T-cell (primary cell): ENCODE data around the gene KCNA10. TPM values are rescaled to one million over a fixed set of nuclear protein-coding genes. Genes with fewer than 3 reads are reported as not detected.

Experiments used
- ATAC-seq, 4 experiments: fragments of 200-7000 bp in 3 of 4; fragments of 150-1000 bp in 1 of 4; cut with Tn5 transposase; replicated peaks in 1 of 4; 1 replicate in 3 of 4; 2 replicates in 1 of 4; pipeline ENCODE4 v1.10.0; 2021; ENCODE audit warnings: moderate library complexity in 3 of 4, mild to moderate bottlenecking in 2 of 4, moderate number of reproducible peaks in 1 of 4
- CTCF ChIA-PET, 2 donors: fragments of 300-600 bp; sonication (Branson Sonifier 250); formaldehyde crosslinking; loops; one replicate each; lab custom pipeline; 2022; ENCODE audit warnings: antibody characterized with exemption in 2 of 2; lab: Charles Lee
- POLR2A ChIA-PET, 2 donors: fragments of 300-600 bp; sonication (Branson Sonifier 250); formaldehyde crosslinking; loops; one replicate each; lab custom pipeline; 2022; ENCODE audit warnings: antibody characterized with exemption in 2 of 2; lab: Charles Lee
- DNase-seq, 35 experiments: peaks; one replicate each; pipeline versions ENCODE4 v3.0.0 to v3.0.0-alpha.2; 2013 to 2023
- H3K27ac ChIP-seq: one replicate; pipeline ENCODE4 v1.5.1; 2013; ENCODE audit warnings: low read length
- H3K27me3 ChIP-seq, 2 experiments: replicated peaks in 1 of 2; 1 replicate in 1 of 2; 2 replicates in 1 of 2; pipeline versions ENCODE4 v1.6.1 to v1.7.0; 2013; ENCODE audit warnings: low read length in 1 of 2, mixed read lengths in 1 of 2; ENCODE audit not compliant: control insufficient read depth in 2 of 2, insufficient read depth in 2 of 2; ENCODE audit errors: extremely low read depth in 1 of 2
- H3K36me3 ChIP-seq, 2 donors: 1 replicate in 1 of 2; 2 replicates in 1 of 2; pipeline versions ENCODE4 v1.6.1 to v1.7.0; 2013; ENCODE audit warnings: low read length in 1 of 2; ENCODE audit not compliant: control insufficient read depth in 2 of 2, insufficient read depth in 1 of 2; ENCODE audit errors: extremely low read depth in 1 of 2
- H3K4me1 ChIP-seq, 2 experiments: 1 replicate in 1 of 2; 2 replicates in 1 of 2; pipeline versions ENCODE4 v1.6.1 to v1.7.0; 2013; ENCODE audit warnings: low read length in 2 of 2, mixed read lengths in 1 of 2; ENCODE audit not compliant: insufficient read depth in 2 of 2, control insufficient read depth in 1 of 2; ENCODE audit errors: extremely low read depth in 1 of 2
- H3K4me3 ChIP-seq, 2 donors: 1 replicate in 1 of 2; 2 replicates in 1 of 2; pipeline versions ENCODE4 v1.5.1 to v1.7.0; 2013; ENCODE audit warnings: mild to moderate bottlenecking in 2 of 2, low read length in 1 of 2, moderate library complexity in 1 of 2; ENCODE audit not compliant: control insufficient read depth in 1 of 2; ENCODE audit errors: extremely low read depth in 1 of 2
- H3K9me3 ChIP-seq: 2 replicates; pipeline ENCODE4 v1.7.0; 2013
- H3K27ac Mint-ChIP-seq, 2 donors: one replicate each; pipeline ENCODE4 v1.8.0; 2020 to 2021; ENCODE audit warnings: mild to moderate bottlenecking in 2 of 2, mixed read lengths in 2 of 2
- H3K27me3 Mint-ChIP-seq, 2 donors: one replicate each; pipeline ENCODE4 v1.8.0; 2021 to 2022; ENCODE audit warnings: mixed read lengths in 2 of 2
- H3K36me3 Mint-ChIP-seq: one replicate; pipeline ENCODE4 v1.8.0; 2021; ENCODE audit warnings: mixed read lengths
- H3K4me1 Mint-ChIP-seq, 3 donors: one replicate each; pipeline ENCODE4 v1.8.0; 2020 to 2022; ENCODE audit warnings: mixed read lengths in 3 of 3, mild to moderate bottlenecking in 1 of 3
- H3K4me3 Mint-ChIP-seq, 3 donors: one replicate each; pipeline ENCODE4 v1.8.0; 2020 to 2022; ENCODE audit warnings: mild to moderate bottlenecking in 3 of 3, mixed read lengths in 3 of 3, moderate library complexity in 3 of 3
- H3K9me3 Mint-ChIP-seq, 3 donors: one replicate each; pipeline ENCODE4 v1.8.0; 2020 to 2022; ENCODE audit warnings: mixed read lengths in 3 of 3
- WGBS: methylation state at CpG from one replicate; pipeline ENCODE4 v1.1.5; 2013; ENCODE audit warnings: missing lambda C conversion rate; ENCODE audit not compliant: insufficient coverage; 5-methylcytosine and 5-hydroxymethylcytosine counted together
- total RNA-seq, 35 experiments: library from RNA in 6 of 35; stranded (reverse) in 6 of 35; fragments of 120-200 nt in 1 of 35; gene quantifications; one replicate each; pipeline versions ENCODE4 v1.2.1 to v1.2.4 and lab custom pipeline; 2013 to 2026

KCNA10 gene
- total RNA-seq, 5 donors from 2014 or later (not counting 1 experiment from before 2014, with no cell fraction given) = not detected

DNA sequence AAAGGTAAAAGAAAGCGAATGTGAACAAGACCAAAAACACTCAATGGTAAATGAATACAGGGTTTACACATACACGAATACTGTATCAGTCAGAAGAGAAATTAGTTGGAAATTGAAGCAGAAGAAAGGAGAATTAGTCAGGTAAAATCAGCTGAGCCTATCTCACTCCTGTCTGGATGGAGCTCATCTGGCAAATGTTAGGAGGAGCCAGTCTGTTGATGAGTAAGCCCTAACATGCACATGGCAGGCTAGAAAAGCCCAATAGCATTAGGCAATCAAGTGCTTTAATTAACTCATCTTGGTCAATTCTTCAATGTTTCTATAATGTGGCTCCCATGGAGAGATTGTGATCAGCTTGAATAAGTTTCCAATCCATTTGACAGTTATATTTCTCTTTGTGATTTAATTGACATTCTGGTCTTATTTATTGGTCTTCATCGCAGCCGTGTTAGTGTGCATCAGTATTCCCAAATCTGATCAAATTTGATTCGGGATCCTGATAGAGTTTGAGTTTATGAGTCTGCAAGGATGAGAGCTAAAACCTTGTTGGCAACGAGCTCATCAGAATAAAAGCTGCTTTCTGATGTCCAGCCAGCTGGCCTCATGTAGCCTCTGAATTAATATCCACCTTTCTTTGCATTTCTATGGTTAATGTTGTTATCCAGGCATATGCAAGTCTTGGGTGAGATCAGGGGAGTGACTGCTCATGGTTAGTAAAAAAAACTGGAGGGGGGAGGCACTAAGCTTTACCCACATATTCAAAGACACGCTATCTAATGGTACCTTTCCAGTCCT is 22.1 kb upstream of the KCNA10 start:
- H3K9me3 Mint-ChIP-seq = no peaks in the 10 kb centered on the region
- Histone ChIP-seq H3K27me3 (peaks cover 0 to 11% of the 10 kb centered on the region in 2 experiments), H3K4me3 (no peak overlapping the region), H3K4me1 (no peaks in the 10 kb centered on the region), H3K27ac (no peak overlapping the region), H3K9me3 (no peaks in the 10 kb centered on the region), H3K36me3 (no peaks in the 10 kb centered on the region)
- no peaks in the 10 kb centered on the region for H3K36me3 Mint-ChIP-seq
- ChIA-PET CTCF (no interaction called here), POLR2A (no interaction called here)
- H3K4me3 Mint-ChIP-seq = no peak overlapping the region
- no peak for ATAC-seq
- H3K4me1 Mint-ChIP-seq = no peaks in the 10 kb centered on the region
- no peak for DNase-seq
- H3K27ac Mint-ChIP-seq = no peak overlapping the region
- peaks cover 3 to 12% of the 10 kb centered on the region in 2 donors for H3K27me3 Mint-ChIP-seq
- 90% methylated on average over 3 of the region's 7 CpGs for WGBS

DNA sequence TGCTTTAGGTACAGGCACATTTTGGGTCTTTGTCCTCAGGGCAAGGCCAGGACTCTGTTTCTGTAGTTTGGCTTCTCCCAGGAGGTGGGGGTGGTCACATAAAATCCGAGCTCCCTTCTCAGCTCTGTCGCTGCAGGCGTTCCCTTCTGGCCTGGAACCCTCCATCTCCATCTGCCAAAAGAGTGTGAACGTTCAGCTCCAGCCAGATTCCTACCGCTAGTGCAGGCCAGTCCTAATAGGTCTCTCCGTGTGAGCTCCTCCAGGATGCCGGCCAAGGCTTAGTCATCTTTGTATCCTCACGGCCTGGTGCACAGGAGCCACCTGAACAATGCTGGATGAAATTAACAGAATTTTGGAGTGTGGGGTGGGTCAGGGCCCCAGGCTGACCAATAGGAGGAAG is 19.9 kb upstream of the KCNA10 start:
- POLR2A ChIA-PET = no interaction called here
- H3K27me3 Mint-ChIP-seq = peaks cover 4 to 8% of the 10 kb centered on the region in 2 donors
- no peaks in the 10 kb centered on the region for H3K4me1 ChIP-seq
- no peaks in the 10 kb centered on the region for H3K4me1 Mint-ChIP-seq
- no peak overlapping the region for H3K27ac Mint-ChIP-seq
- no peaks in the 10 kb centered on the region for H3K9me3 Mint-ChIP-seq
- H3K27ac ChIP-seq = no peak overlapping the region
- H3K36me3 Mint-ChIP-seq = no peaks in the 10 kb centered on the region
- 71% methylated on average over 8 of the region's 8 CpGs for WGBS
- CTCF ChIA-PET = no interaction called here
- no peak for DNase-seq
- ATAC-seq = no peak
- peaks cover 0 to 11% of the 10 kb centered on the region in 2 experiments for H3K27me3 ChIP-seq
- H3K36me3 ChIP-seq = no peaks in the 10 kb centered on the region
- H3K4me3 ChIP-seq = no peak overlapping the region
- no peak overlapping the region for H3K4me3 Mint-ChIP-seq
- H3K9me3 ChIP-seq = no peaks in the 10 kb centered on the region

DNA sequence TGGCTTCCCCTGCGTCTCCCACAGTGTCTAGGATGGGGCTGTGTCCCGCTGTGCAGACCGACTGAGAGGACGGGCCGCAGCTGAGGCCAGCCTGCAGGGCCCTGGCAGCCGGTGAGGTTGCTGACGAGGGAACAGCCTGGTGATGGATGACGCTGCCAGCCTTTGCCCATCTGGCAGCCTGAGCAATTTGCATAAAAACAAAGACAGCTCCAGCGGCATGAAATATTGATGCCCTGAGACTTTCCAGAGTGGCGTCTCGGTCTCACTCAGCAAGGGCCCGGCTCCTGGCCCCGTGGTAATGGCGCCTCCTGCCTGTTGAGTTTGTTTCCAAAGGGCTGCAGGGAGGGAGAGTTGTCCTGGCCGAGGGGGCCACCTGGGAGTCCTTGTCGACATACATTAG is 19.1 kb upstream of the KCNA10 start:
- no peaks in the 10 kb centered on the region for H3K36me3 Mint-ChIP-seq
- no peak for ATAC-seq
- Histone ChIP-seq H3K4me3 (no peak overlapping the region), H3K27ac (no peak overlapping the region), H3K9me3 (no peaks in the 10 kb centered on the region), H3K36me3 (no peaks in the 10 kb centered on the region), H3K4me1 (no peaks in the 10 kb centered on the region), H3K27me3 (peaks cover 0 to 17% of the 10 kb centered on the region in 2 experiments)
- no peaks in the 10 kb centered on the region for H3K4me1 Mint-ChIP-seq
- H3K27me3 Mint-ChIP-seq = peaks cover 4 to 8% of the 10 kb centered on the region in 2 donors
- no peak for DNase-seq
- ChIA-PET POLR2A (no interaction called here), CTCF (no interaction called here)
- no peak overlapping the region for H3K4me3 Mint-ChIP-seq
- H3K27ac Mint-ChIP-seq = no peak overlapping the region
- WGBS = 79% methylated on average over 15 of the region's 16 CpGs
- H3K9me3 Mint-ChIP-seq = no peaks in the 10 kb centered on the region

DNA sequence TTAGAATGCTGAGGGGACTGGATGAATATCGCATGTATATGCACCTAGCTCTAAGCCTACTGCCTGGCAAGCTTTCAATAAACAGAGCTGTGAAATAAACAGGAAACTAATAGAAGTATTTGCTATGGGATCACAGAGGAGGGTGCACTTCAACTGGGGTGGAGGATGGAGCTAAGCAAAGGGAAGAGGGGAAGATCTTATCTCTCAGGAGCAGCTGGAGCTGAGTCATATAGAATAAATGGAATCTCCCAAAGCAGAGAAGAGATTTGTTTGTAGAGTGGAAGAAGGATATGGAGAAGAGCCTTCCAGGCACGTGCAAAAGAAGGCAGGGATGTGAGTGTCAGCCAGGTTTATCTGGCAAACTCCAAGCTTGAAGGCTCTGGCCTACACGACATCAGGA is 17.0 kb upstream of the KCNA10 start:
- H3K4me1 Mint-ChIP-seq = no peaks in the 10 kb centered on the region
- Histone ChIP-seq H3K4me3 (no peak overlapping the region), H3K36me3 (no peaks in the 10 kb centered on the region), H3K27ac (no peak overlapping the region), H3K4me1 (no peaks in the 10 kb centered on the region), H3K27me3 (peaks cover 0 to 26% of the 10 kb centered on the region in 2 experiments), H3K9me3 (no peaks in the 10 kb centered on the region)
- H3K36me3 Mint-ChIP-seq = no peaks in the 10 kb centered on the region
- H3K27me3 Mint-ChIP-seq = peaks cover 10 to 18% of the 10 kb centered on the region in 2 donors
- ChIA-PET CTCF (interaction anchor here in 1 of 2 donors (0.6 kb wide), 1 partner anchor 293 kb away, joined by 3 read pairs; no protein-coding TSS in a partner anchor), POLR2A (no interaction called here)
- no peak overlapping the region for H3K27ac Mint-ChIP-seq
- WGBS = 0% methylated on average over 1 of the region's 3 CpGs
- no peak for ATAC-seq
- H3K4me3 Mint-ChIP-seq = no peak overlapping the region
- H3K9me3 Mint-ChIP-seq = no peaks in the 10 kb centered on the region
- no peak for DNase-seq

DNA sequence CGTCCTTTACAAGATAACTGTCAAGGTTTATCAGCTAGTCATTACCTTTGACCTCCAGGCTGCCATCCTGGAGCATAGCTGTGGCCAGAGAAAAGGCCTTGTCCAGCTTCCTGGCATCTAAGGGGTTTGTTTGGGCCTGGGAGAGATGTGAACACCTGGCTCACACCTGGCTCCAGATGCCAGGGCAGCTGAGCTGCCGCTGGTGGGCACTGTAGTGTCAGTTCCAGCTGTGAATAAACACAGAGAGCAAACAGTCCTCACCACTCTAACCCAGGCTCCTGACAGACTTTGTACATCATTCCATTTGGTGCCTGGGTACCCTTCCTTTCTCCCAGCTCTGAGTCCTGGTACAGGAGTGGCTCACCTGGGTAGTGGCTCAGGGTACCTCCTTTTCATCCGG is 14.3 kb upstream of the KCNA10 start:
- Histone ChIP-seq H3K27ac (no peak overlapping the region), H3K27me3 (peaks cover 0 to 32% of the 10 kb centered on the region in 2 experiments), H3K4me3 (no peak overlapping the region), H3K36me3 (no peaks in the 10 kb centered on the region), H3K9me3 (no peaks in the 10 kb centered on the region), H3K4me1 (no peaks in the 10 kb centered on the region)
- 70% methylated on average over 3 of the region's 3 CpGs for WGBS
- Mint-ChIP-seq H3K27me3 (peaks cover 22 to 25% of the 10 kb centered on the region in 2 donors), H3K9me3 (no peaks in the 10 kb centered on the region), H3K36me3 (no peaks in the 10 kb centered on the region), H3K27ac (no peak overlapping the region), H3K4me3 (no peak overlapping the region), H3K4me1 (no peaks in the 10 kb centered on the region)
- CTCF ChIA-PET = interaction anchor here in 1 of 2 donors (0.6 to 1.0 kb wide), 2 partner anchors 231 to 1753 kb away, joined by 3 to 7 read pairs; no protein-coding TSS in a partner anchor
- DNase-seq (no peak), ATAC-seq (no peak)
- POLR2A ChIA-PET = no interaction called here

DNA sequence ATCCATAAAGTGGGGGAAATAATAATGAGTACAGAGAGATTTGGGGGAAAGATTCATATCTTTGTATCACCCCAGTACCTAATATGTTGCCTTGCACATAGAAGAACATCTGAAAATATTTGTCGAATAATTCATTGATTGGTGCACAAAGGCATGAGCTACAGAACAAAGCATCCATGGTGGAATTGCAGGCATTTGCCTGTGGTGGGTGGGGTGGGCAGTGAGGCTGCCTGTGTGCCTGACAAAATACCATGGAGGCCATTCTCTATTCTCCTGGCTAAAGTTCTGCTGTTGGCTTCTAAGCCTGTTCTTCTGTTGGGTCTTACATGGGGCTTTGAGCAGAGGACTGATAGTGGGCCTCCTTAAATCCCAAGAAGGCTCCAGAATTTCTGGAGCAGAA is 10.0 kb upstream of the KCNA10 start:
- no CpG with 5 or more reads among the region's 1 CpG for WGBS
- peaks cover 0 to 51% of the 10 kb centered on the region in 2 experiments for H3K27me3 ChIP-seq
- no peaks in the 10 kb centered on the region for H3K36me3 Mint-ChIP-seq
- H3K4me1 Mint-ChIP-seq = peaks cover 0 to 6% (median 3%) of the 10 kb centered on the region in 3 donors
- POLR2A ChIA-PET = no interaction called here
- no peaks in the 10 kb centered on the region for H3K36me3 ChIP-seq
- no peak overlapping the region for H3K27ac Mint-ChIP-seq
- H3K4me3 Mint-ChIP-seq = no peak overlapping the region
- ATAC-seq (no peak), DNase-seq (no peak)
- H3K4me1 ChIP-seq = peaks cover 0 to 9% of the 10 kb centered on the region in 2 experiments
- no peak overlapping the region for H3K4me3 ChIP-seq
- CTCF ChIA-PET = no interaction called here
- no peaks in the 10 kb centered on the region for H3K9me3 Mint-ChIP-seq
- H3K27me3 Mint-ChIP-seq = peaks cover 18 to 32% of the 10 kb centered on the region in 2 donors
- no peak overlapping the region for H3K27ac ChIP-seq
- H3K9me3 ChIP-seq = no peaks in the 10 kb centered on the region
